Germinal center (tissue), 1 donor: ENCODE results near the gene GGACT.
"Not testable (repeated sequence)": the region's sequence is repeated elsewhere in the genome, so short reads cannot be mapped to it uniquely, and the experiment has no call there.

ENCODE experiments used
- DNase-seq: peaks from one replicate; pipeline ENCODE4 v3.0.0; 2012; ENCODE audit warnings: mixed read lengths, low spot score

The GGACT gene

GRCh38 chr13:100588331-100589177 lies at the start of gene GGACT:
GGACT (minus strand) TSS chr13:100588789; CDS start chr13:100532591, 56,198 bp downstream.
- DNase-seq, result peak; percentile 89

GRCh38 chr13:100637796-100638195 lies 49.2 kb upstream of the GGACT start:
- no peak for DNase-seq

GRCh38 chr13:100637380-100637779 lies 48.8 kb upstream of the GGACT start:
- DNase-seq, result no peak

GRCh38 chr13:100636441-100636840 lies 47.9 kb upstream of the GGACT start:
- DNase-seq, result no peak

GRCh38 chr13:100636004-100636403 lies 47.4 kb upstream of the GGACT start:
- DNase-seq, result no peak

- DNase-seq, result no peak
Observed at GRCh38 chr13:100634696-100635095, 46.1 kb upstream of the GGACT start.

- no peak for DNase-seq
Observed at GRCh38 chr13:100633461-100633860, 44.9 kb upstream of the GGACT start.

GRCh38 chr13:100630555-100630954 lies 42.0 kb upstream of the GGACT start:
- DNase-seq, result no peak

- no peak for DNase-seq
Observed at GRCh38 chr13:100627120-100627519, 38.5 kb upstream of the GGACT start.

- DNase-seq, result no peak
Observed at GRCh38 chr13:100625447-100625846, 36.9 kb upstream of the GGACT start.

- no peak for DNase-seq
Observed at GRCh38 chr13:100620792-100621191, 32.2 kb upstream of the GGACT start.

- no peak for DNase-seq
Observed at GRCh38 chr13:100619940-100620339, 31.4 kb upstream of the GGACT start.

- not testable (repeated sequence) for DNase-seq
Observed at GRCh38 chr13:100618897-100619296, 30.3 kb upstream of the GGACT start.

GRCh38 chr13:100613031-100613430 lies 24.4 kb upstream of the GGACT start:
- DNase-seq, result no peak

GRCh38 chr13:100611678-100612492 lies 23.3 kb upstream of the GGACT start:
- no peak for DNase-seq

- peak; percentile 58 for DNase-seq
Observed at GRCh38 chr13:100610391-100611347, 22.1 kb upstream of the GGACT start.

GRCh38 chr13:100608906-100609305 lies 20.3 kb upstream of the GGACT start:
- DNase-seq, result peak; percentile 19

- no peak for DNase-seq
Observed at GRCh38 chr13:100608489-100608888, 19.9 kb upstream of the GGACT start.

- DNase-seq, result no peak
Observed at GRCh38 chr13:100604918-100605710, 16.5 kb upstream of the GGACT start.

- no peak for DNase-seq
Observed at GRCh38 chr13:100602493-100603111, 14.0 kb upstream of the GGACT start.

- DNase-seq, result no peak
Observed at GRCh38 chr13:100601716-100602115, 13.1 kb upstream of the GGACT start.
